HEK293T (cell line): ENCODE measurements around the gene MFSD6L.

Source experiments
- BHLHE40 ChIP-seq: fragments of 450-650 bp; IDR thresholded peaks from 2 replicates; pipeline ENCODE4 v1.6.1; 2016; ENCODE audit warnings: mild to moderate bottlenecking, moderate library complexity, borderline replicate concordance
- CTBP1 ChIP-seq: fragments of 450-650 bp; IDR thresholded peaks from 2 replicates; pipeline ENCODE4 v1.6.1; 2016; ENCODE audit warnings: borderline replicate concordance
- HDGF ChIP-seq: fragments of 450-650 bp; IDR thresholded peaks from 2 replicates; pipeline ENCODE4 v1.6.1; 2017; ENCODE audit warnings: antibody characterized with exemption, borderline replicate concordance
- SP1 ChIP-seq: fragments of 450-650 bp; IDR thresholded peaks from 2 replicates; pipeline ENCODE4 v1.6.1; 2017
- SUZ12 ChIP-seq: fragments of 450-650 bp; IDR thresholded peaks from 2 replicates; pipeline ENCODE4 v1.6.1; 2016; ENCODE audit warnings: mild to moderate bottlenecking
- TARDBP ChIP-seq: fragments of 450-650 bp; IDR thresholded peaks from 2 replicates; pipeline ENCODE4 v1.6.1; 2016
- ZNF384 ChIP-seq: fragments of 450-650 bp; IDR thresholded peaks from 2 replicates; pipeline ENCODE4 v1.6.1; 2016

DNA sequence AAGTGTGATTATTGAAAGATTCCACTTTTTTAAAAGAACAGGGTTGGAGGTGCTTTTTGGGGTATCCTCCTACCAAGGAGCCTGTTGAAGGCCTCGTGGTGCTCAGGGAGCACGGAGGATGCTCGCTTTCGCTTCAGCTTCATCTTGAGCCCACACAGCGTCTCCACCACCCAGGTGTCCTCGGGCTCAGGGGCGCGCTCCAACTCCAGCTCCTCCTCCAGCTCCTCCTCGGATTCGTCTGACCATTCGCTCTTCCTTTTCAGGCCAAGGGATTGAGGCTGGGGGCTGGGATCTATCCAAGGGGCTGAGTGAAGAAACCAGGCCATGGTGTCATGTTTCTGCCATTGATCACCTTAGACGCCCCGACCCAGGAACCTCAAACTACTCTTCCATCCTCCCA lies 42.0 kb downstream of the MFSD6L start:
- no peak for TF ChIP-seq ZNF384
- TF ChIP-seq HDGF, result no peak
- no peak for TF ChIP-seq SUZ12
- no peak for TF ChIP-seq CTBP1
- no peak for TF ChIP-seq BHLHE40
- TF ChIP-seq SP1, result no peak
- no peak for TF ChIP-seq TARDBP
